ENCODE measurements around the gene BTLA.
"Not testable (repeated sequence)": the region's sequence is repeated elsewhere in the genome, so short reads cannot be mapped to it uniquely, and the experiment has no call there.

BTLA gene

GRCh38 chr3:112471596-112472325, 27.5 kb downstream of the BTLA start:
- Histone ChIP-seq H3K36me3 (ENCODE audit: control insufficient read depth, insufficient read depth, low read length) (no peaks in the 10 kb centered on the region), H3K9me3 (ENCODE audit: control insufficient read depth, insufficient read depth, low read length) (no peaks in the 10 kb centered on the region), H3K4me3 (ENCODE audit: low read length) (no peak overlapping the region), H3K27ac (ENCODE audit: low read length) (no peak overlapping the region), H3K27me3 (ENCODE audit: control insufficient read depth, insufficient read depth, low read length) (no peaks in the 10 kb centered on the region), H3K4me1 (ENCODE audit: control insufficient read depth, insufficient read depth, low read length) (no peaks in the 10 kb centered on the region)
- DNase-seq (ENCODE audit: low read depth, low spot score), result no peak
- no CpG with 5 or more reads among the region's 4 CpGs for WGBS (ENCODE audit: insufficient coverage, insufficient read length)

DNA sequence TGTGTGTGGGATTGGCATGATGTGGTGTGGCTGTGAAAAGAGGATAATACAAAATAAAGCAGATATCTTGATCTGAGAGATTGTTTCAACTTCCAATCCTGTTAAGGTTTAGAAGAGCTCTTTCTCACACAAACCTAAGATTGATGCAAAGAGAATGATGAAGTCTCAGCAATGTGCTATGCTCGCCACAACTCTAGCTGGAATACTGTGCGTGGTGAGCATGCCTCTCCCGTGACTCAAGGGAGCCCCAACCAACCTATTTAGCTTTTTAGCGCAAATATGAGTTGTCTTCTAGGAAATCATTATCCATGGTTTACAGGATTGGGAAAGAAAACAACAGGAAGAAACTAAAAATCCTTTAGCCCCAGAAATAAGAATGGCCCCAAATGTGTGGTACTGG, 28.5 kb downstream of the BTLA start:
- no CpG with 5 or more reads among the region's 4 CpGs for WGBS (ENCODE audit: insufficient coverage, insufficient read length)
- Histone ChIP-seq H3K4me1 (ENCODE audit: control insufficient read depth, insufficient read depth, low read length) (no peaks in the 10 kb centered on the region), H3K9me3 (ENCODE audit: control insufficient read depth, insufficient read depth, low read length) (no peaks in the 10 kb centered on the region), H3K27ac (ENCODE audit: low read length) (no peak overlapping the region), H3K27me3 (ENCODE audit: control insufficient read depth, insufficient read depth, low read length) (no peaks in the 10 kb centered on the region), H3K4me3 (ENCODE audit: low read length) (no peak overlapping the region), H3K36me3 (ENCODE audit: control insufficient read depth, insufficient read depth, low read length) (no peaks in the 10 kb centered on the region)
- DNase-seq (ENCODE audit: low read depth, low spot score), result no peak

- H3K9me3 ChIP-seq (ENCODE audit: control insufficient read depth, insufficient read depth, low read length), result no peaks in the 10 kb centered on the region
- DNase-seq (ENCODE audit: low read depth, low spot score), result no peak
- H3K36me3 ChIP-seq (ENCODE audit: control insufficient read depth, insufficient read depth, low read length), result no peaks in the 10 kb centered on the region
- no peak overlapping the region for H3K4me3 ChIP-seq (ENCODE audit: low read length)
- no peak overlapping the region for H3K27ac ChIP-seq (ENCODE audit: low read length)
- no peaks in the 10 kb centered on the region for H3K4me1 ChIP-seq (ENCODE audit: control insufficient read depth, insufficient read depth, low read length)
- H3K27me3 ChIP-seq (ENCODE audit: control insufficient read depth, insufficient read depth, low read length), result no peaks in the 10 kb centered on the region
Measured at GRCh38 chr3:112469671-112470070, 29.6 kb downstream of the BTLA start.

GRCh38 chr3:112467539-112467938, 31.7 kb downstream of the BTLA start:
- no CpG with 5 or more reads among the region's 1 CpG for WGBS (ENCODE audit: insufficient coverage, insufficient read length)
- DNase-seq (ENCODE audit: low read depth, low spot score), result no peak
- no peak overlapping the region for H3K4me3 ChIP-seq (ENCODE audit: low read length)
- H3K9me3 ChIP-seq (ENCODE audit: control insufficient read depth, insufficient read depth, low read length), result no peaks in the 10 kb centered on the region
- H3K4me1 ChIP-seq (ENCODE audit: control insufficient read depth, insufficient read depth, low read length), result no peaks in the 10 kb centered on the region
- no peak overlapping the region for H3K27ac ChIP-seq (ENCODE audit: low read length)
- no peaks in the 10 kb centered on the region for H3K36me3 ChIP-seq (ENCODE audit: control insufficient read depth, insufficient read depth, low read length)
- H3K27me3 ChIP-seq (ENCODE audit: control insufficient read depth, insufficient read depth, low read length), result no peaks in the 10 kb centered on the region

DNA sequence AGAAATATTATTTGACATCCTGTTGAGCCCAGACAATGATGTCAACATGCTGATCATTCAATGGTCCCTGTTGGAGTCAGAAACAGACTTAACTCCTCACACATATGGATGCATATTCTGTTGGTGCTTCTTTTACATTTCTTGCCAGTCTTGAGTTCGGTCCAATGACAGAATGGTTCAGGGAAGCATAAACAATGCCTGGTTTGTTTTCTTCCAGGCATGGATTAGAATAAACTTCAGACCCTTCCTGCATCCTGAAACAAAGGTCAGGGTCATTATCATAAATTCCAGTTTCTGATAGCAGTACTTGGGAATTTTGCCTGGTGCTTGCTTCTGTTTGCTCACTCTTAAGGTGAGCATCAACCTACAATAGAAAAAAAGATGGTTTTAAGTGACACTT, 33.3 kb downstream of the BTLA start:
- H3K27me3 ChIP-seq (ENCODE audit: control insufficient read depth, insufficient read depth, low read length), result no peaks in the 10 kb centered on the region
- no peak overlapping the region for H3K4me3 ChIP-seq (ENCODE audit: low read length)
- H3K27ac ChIP-seq (ENCODE audit: low read length), result no peak overlapping the region
- no CpG with 5 or more reads among the region's 1 CpG for WGBS (ENCODE audit: insufficient coverage, insufficient read length)
- no peaks in the 10 kb centered on the region for H3K4me1 ChIP-seq (ENCODE audit: control insufficient read depth, insufficient read depth, low read length)
- H3K36me3 ChIP-seq (ENCODE audit: control insufficient read depth, insufficient read depth, low read length), result no peaks in the 10 kb centered on the region
- no peaks in the 10 kb centered on the region for H3K9me3 ChIP-seq (ENCODE audit: control insufficient read depth, insufficient read depth, low read length)
- no peak for DNase-seq (ENCODE audit: low read depth, low spot score)

GRCh38 chr3:112464264-112464663, 35.0 kb downstream of the BTLA start:
- H3K27me3 ChIP-seq (ENCODE audit: control insufficient read depth, insufficient read depth, low read length), result no peaks in the 10 kb centered on the region
- no peaks in the 10 kb centered on the region for H3K4me1 ChIP-seq (ENCODE audit: control insufficient read depth, insufficient read depth, low read length)
- H3K9me3 ChIP-seq (ENCODE audit: control insufficient read depth, insufficient read depth, low read length), result no peaks in the 10 kb centered on the region
- no CpG with 5 or more reads among the region's 2 CpGs for WGBS (ENCODE audit: insufficient coverage, insufficient read length)
- H3K27ac ChIP-seq (ENCODE audit: low read length), result no peak overlapping the region
- no peaks in the 10 kb centered on the region for H3K36me3 ChIP-seq (ENCODE audit: control insufficient read depth, insufficient read depth, low read length)
- no peak overlapping the region for H3K4me3 ChIP-seq (ENCODE audit: low read length)
- DNase-seq (ENCODE audit: low read depth, low spot score), result no peak

- Histone ChIP-seq H3K4me3 (ENCODE audit: low read length) (no peak overlapping the region), H3K36me3 (ENCODE audit: control insufficient read depth, insufficient read depth, low read length) (no peaks in the 10 kb centered on the region), H3K27ac (ENCODE audit: low read length) (no peak overlapping the region), H3K9me3 (ENCODE audit: control insufficient read depth, insufficient read depth, low read length) (no peaks in the 10 kb centered on the region), H3K27me3 (ENCODE audit: control insufficient read depth, insufficient read depth, low read length) (no peaks in the 10 kb centered on the region), H3K4me1 (ENCODE audit: control insufficient read depth, insufficient read depth, low read length) (no peaks in the 10 kb centered on the region)
- DNase-seq (ENCODE audit: low read depth, low spot score), result no peak
- no CpG with 5 or more reads among the region's 5 CpGs for WGBS (ENCODE audit: insufficient coverage, insufficient read length)
Measured at GRCh38 chr3:112463250-112463649, 36.0 kb downstream of the BTLA start.

DNA sequence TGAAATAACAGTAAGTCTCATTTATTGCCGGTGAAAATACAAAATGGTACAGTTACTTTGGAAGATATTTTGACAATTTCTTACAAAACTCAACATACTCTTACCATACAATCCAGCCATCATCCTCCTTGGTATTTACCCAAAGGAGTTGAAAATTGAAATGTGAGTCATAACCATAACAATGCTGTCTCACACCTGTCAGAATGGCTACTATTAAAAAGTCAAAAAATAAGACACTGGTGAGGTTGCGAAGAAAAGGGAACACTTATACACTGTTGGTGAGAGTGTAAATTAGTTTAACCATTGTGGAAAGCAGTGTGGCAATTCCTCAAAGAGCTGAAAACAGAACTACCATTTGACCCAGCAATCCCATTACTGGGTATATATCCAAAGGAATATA, 37.5 kb downstream of the BTLA start:
- H3K36me3 ChIP-seq (ENCODE audit: control insufficient read depth, insufficient read depth, low read length); H3K9me3 ChIP-seq (ENCODE audit: control insufficient read depth, insufficient read depth, low read length); H3K4me3 ChIP-seq (ENCODE audit: low read length); H3K4me1 ChIP-seq (ENCODE audit: control insufficient read depth, insufficient read depth, low read length); H3K27ac ChIP-seq (ENCODE audit: low read length); H3K27me3 ChIP-seq (ENCODE audit: control insufficient read depth, insufficient read depth, low read length); DNase-seq (ENCODE audit: low read depth, low spot score): not testable (repeated sequence)
- no CpG with 5 or more reads among the region's 2 CpGs for WGBS (ENCODE audit: insufficient coverage, insufficient read length)

GRCh38 chr3:112460519-112461195, 38.6 kb downstream of the BTLA start:
- H3K4me3 ChIP-seq (ENCODE audit: low read length), result no peak overlapping the region
- no peaks in the 10 kb centered on the region for H3K9me3 ChIP-seq (ENCODE audit: control insufficient read depth, insufficient read depth, low read length)
- H3K36me3 ChIP-seq (ENCODE audit: control insufficient read depth, insufficient read depth, low read length), result no peaks in the 10 kb centered on the region
- no peak overlapping the region for H3K27ac ChIP-seq (ENCODE audit: low read length)
- no peak for DNase-seq (ENCODE audit: low read depth, low spot score)
- H3K4me1 ChIP-seq (ENCODE audit: control insufficient read depth, insufficient read depth, low read length), result no peaks in the 10 kb centered on the region
- no peaks in the 10 kb centered on the region for H3K27me3 ChIP-seq (ENCODE audit: control insufficient read depth, insufficient read depth, low read length)
- no CpG with 5 or more reads among the region's 2 CpGs for WGBS (ENCODE audit: insufficient coverage, insufficient read length)

DNA sequence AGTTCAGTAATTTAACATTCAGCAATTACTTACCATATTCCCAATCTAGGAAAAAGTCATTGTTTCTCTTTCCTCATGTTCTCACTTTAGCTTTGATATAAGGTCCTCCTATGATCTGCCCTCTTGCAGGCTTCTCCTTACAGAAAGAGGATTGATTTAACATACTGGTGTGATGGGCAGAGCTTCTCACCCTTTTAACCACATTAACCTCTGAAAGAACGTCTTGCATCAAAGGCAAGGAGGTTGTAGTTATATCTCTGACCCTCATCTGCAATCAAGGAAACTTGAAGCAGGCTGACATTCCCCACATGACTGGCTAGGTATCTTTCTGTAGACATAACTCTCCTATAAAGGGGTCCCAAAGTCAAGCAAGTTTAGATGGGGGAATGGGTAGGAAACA, 39.5 kb downstream of the BTLA start:
- WGBS (ENCODE audit: insufficient coverage, insufficient read length), result no CpG with 5 or more reads among the region's 1 CpG

GRCh38 chr3:112456147-112456546, 43.1 kb downstream of the BTLA start:
- Histone ChIP-seq H3K4me3 (ENCODE audit: low read length) (no peak overlapping the region), H3K27ac (ENCODE audit: low read length) (no peak overlapping the region), H3K36me3 (ENCODE audit: control insufficient read depth, insufficient read depth, low read length) (no peaks in the 10 kb centered on the region), H3K9me3 (ENCODE audit: control insufficient read depth, insufficient read depth, low read length) (no peaks in the 10 kb centered on the region), H3K4me1 (ENCODE audit: control insufficient read depth, insufficient read depth, low read length) (no peaks in the 10 kb centered on the region), H3K27me3 (ENCODE audit: control insufficient read depth, insufficient read depth, low read length) (no peaks in the 10 kb centered on the region)
- DNase-seq (ENCODE audit: low read depth, low spot score), result no peak

More for the DNA sequence above, 39.5 kb downstream of the BTLA start:
- H3K9me3 ChIP-seq (ENCODE audit: control insufficient read depth, insufficient read depth, low read length), result no peaks in the 10 kb centered on the region
- H3K4me1 ChIP-seq (ENCODE audit: control insufficient read depth, insufficient read depth, low read length), result no peaks in the 10 kb centered on the region
- no peaks in the 10 kb centered on the region for H3K27me3 ChIP-seq (ENCODE audit: control insufficient read depth, insufficient read depth, low read length)
- H3K27ac ChIP-seq (ENCODE audit: low read length), result no peak overlapping the region
- no peak for DNase-seq (ENCODE audit: low read depth, low spot score)
- H3K36me3 ChIP-seq (ENCODE audit: control insufficient read depth, insufficient read depth, low read length), result no peaks in the 10 kb centered on the region
- no peak overlapping the region for H3K4me3 ChIP-seq (ENCODE audit: low read length)
